Measurements from ENCODE around the gene GARNL3.
A peak's percentile ranks its signal among the peaks of the same experiment; 100 is the strongest.

The GARNL3 gene

GRCh38 chr9:127264462-127265219, at the start of gene GARNL3:
Gene GARNL3 (plus strand): TSS chr9:127264774. CDS start chr9:127264878, 104 bp downstream.
- DNase-seq = peak; percentile 61

- no peak for DNase-seq
These were observed 49.0 kb upstream of the GARNL3 start for GRCh38 chr9:127215268-127216209.

GRCh38 chr9:127216210-127216887, 48.2 kb upstream of the GARNL3 start:
- DNase-seq = no peak

GRCh38 chr9:127216888-127217217, 47.7 kb upstream of the GARNL3 start:
- DNase-seq = no peak

GRCh38 chr9:127218818-127219217, 45.8 kb upstream of the GARNL3 start:
- DNase-seq = no peak

GRCh38 chr9:127219520-127219919, 45.1 kb upstream of the GARNL3 start:
- DNase-seq = no peak

GRCh38 chr9:127221695-127222094, 42.9 kb upstream of the GARNL3 start:
- DNase-seq = no peak

- DNase-seq = no peak
These were observed 42.0 kb upstream of the GARNL3 start for GRCh38 chr9:127222388-127223095.

- DNase-seq = no peak
These were observed 41.3 kb upstream of the GARNL3 start for GRCh38 chr9:127223266-127223665.

- no peak for DNase-seq
These were observed 40.8 kb upstream of the GARNL3 start for GRCh38 chr9:127223810-127224177.

GRCh38 chr9:127224178-127224882, 40.2 kb upstream of the GARNL3 start:
- peak; percentile 90 for DNase-seq

- peak; percentile 64 for DNase-seq
These were observed 39.5 kb upstream of the GARNL3 start for GRCh38 chr9:127224883-127225739.

- DNase-seq = peak; percentile 47
These were observed 38.6 kb upstream of the GARNL3 start for GRCh38 chr9:127225801-127226625.

- no peak for DNase-seq
These were observed 34.7 kb upstream of the GARNL3 start for GRCh38 chr9:127229691-127230417.

GRCh38 chr9:127231666-127232065, 32.9 kb upstream of the GARNL3 start:
- DNase-seq = no peak

GRCh38 chr9:127232833-127233549, 31.6 kb upstream of the GARNL3 start:
- no peak for DNase-seq

- DNase-seq = no peak
These were observed 31.0 kb upstream of the GARNL3 start for GRCh38 chr9:127233550-127233949.

- DNase-seq = no peak
These were observed 30.6 kb upstream of the GARNL3 start for GRCh38 chr9:127233989-127234388.

GRCh38 chr9:127237801-127238200, 26.8 kb upstream of the GARNL3 start:
- no peak for DNase-seq
